ENCODE data around the gene FAM20A. TPM values are rescaled to one million over a fixed set of nuclear protein-coding genes. Genes with fewer than 3 reads are reported as not detected.

Gene FAM20A
- polyA plus RNA-seq, 3 donors, result 0.91 to 1.6 TPM; not detected in 1

DNA sequence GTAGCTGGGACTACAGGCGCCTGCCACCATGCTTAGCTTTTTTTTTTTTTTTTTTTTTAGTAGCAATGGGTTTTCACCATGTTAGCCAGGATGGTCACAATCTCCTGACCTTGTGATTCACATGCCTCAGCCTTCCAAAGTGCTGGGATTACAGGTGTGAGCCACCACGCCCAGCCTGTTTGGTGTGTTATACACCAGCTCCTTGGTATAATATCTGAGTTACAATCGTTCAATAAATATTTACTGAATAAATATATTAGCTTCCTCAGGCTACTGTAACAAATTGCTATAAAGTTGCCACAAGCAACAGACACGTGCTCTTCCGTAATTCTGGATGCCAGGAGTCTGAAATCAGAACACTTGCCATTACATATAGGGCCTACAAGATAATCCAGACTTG is 13.6 kb upstream of the FAM20A start:
- TF ChIP-seq, protein P1, sequence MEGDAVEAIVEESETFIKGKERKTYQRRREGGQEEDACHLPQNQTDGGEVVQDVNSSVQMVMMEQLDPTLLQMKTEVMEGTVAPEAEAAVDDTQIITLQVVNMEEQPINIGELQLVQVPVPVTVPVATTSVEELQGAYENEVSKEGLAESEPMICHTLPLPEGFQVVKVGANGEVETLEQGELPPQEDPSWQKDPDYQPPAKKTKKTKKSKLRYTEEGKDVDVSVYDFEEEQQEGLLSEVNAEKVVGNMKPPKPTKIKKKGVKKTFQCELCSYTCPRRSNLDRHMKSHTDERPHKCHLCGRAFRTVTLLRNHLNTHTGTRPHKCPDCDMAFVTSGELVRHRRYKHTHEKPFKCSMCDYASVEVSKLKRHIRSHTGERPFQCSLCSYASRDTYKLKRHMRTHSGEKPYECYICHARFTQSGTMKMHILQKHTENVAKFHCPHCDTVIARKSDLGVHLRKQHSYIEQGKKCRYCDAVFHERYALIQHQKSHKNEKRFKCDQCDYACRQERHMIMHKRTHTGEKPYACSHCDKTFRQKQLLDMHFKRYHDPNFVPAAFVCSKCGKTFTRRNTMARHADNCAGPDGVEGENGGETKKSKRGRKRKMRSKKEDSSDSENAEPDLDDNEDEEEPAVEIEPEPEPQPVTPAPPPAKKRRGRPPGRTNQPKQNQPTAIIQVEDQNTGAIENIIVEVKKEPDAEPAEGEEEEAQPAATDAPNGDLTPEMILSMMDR (IDR thresholded peaks at IDR 0.05), result no peak
- Histone ChIP-seq H3K4me2 (replicated peaks; ENCODE audit: extremely low read depth, low read length, poor library complexity, severe bottlenecking) (no peak overlapping the region), H3K4me3 (replicated peaks in 1 of 3; ENCODE audit: low read depth in 2 of 3, low read length in 3 of 3) (no peak overlapping the region), H3K36me3 (replicated peaks in 1 of 2; ENCODE audit: control insufficient read depth in 1 of 2, insufficient read depth in 2 of 2, low read length in 2 of 2) (no peaks in the 10 kb centered on the region), H3K79me2 (ENCODE audit: insufficient read depth, low read length) (no peaks in the 10 kb centered on the region), H4K20me1 (ENCODE audit: insufficient read depth, low read length) (no peaks in the 10 kb centered on the region), H3K4me1 (ENCODE audit: control insufficient read depth in 1 of 2, insufficient read depth in 2 of 2, low read length in 2 of 2) (no peaks in the 10 kb centered on the region), H3K9ac (ENCODE audit: insufficient read depth, low read length, poor library complexity, severe bottlenecking) (no peak overlapping the region), H3K27ac (ENCODE audit: low read depth in 1 of 2, low read length in 2 of 2) (no peak overlapping the region), H3K9me3 (replicated peaks in 1 of 2; ENCODE audit: control insufficient read depth in 1 of 2, insufficient read depth in 1 of 2, low read length in 2 of 2) (peaks cover 3 to 10% of the 10 kb centered on the region in 2 donors), H2AFZ (ENCODE audit: insufficient read depth, low read depth, low read length, poor library complexity, severe bottlenecking) (no peak overlapping the region), H3K27me3 (ENCODE audit: control insufficient read depth in 2 of 2, insufficient read depth in 2 of 2, low read length in 2 of 2) (peaks cover 0 to 2% of the 10 kb centered on the region in 2 donors)
- intact Hi-C loops (cut with micrococcal nuclease), result loop anchor here (5.0 to 10.0 kb wide), 3 partner anchors 42 to 72 kb away; no protein-coding TSS in a partner anchor
- Mint-ChIP-seq H3K4me3 (no peak overlapping the region), H3K36me3 (peaks cover 0 to 4% of the 10 kb centered on the region in 2 donors), H3K9me3 (peaks cover 3 to 14% (median 11%) of the 10 kb centered on the region in 7 donors), H3K27me3 (ENCODE audit: low read depth in 3 of 3) (peaks cover 0 to 9% (median 5%) of the 10 kb centered on the region in 3 donors), H3K27ac (no peak overlapping the region), H3K4me1 (peaks cover 9% of the 10 kb centered on the region)
- WGBS (ENCODE audit: insufficient coverage), result no CpG with 5 or more reads among the region's 5 CpGs
- no peak for DNase-seq

- DNase-seq, result peak; percentile 38 to 74 (median 58)
- WGBS (ENCODE audit: insufficient coverage), result 56% methylated on average over 2 of the region's 5 CpGs
- peaks cover 0 to 4% of the 10 kb centered on the region in 2 donors for H3K36me3 Mint-ChIP-seq
- peaks cover 3 to 19% (median 18%) of the 10 kb centered on the region in 7 donors for H3K9me3 Mint-ChIP-seq
- peaks cover 3 to 19% of the 10 kb centered on the region in 2 donors for H3K9me3 ChIP-seq (replicated peaks in 1 of 2; ENCODE audit: control insufficient read depth in 1 of 2, insufficient read depth in 1 of 2, low read length in 2 of 2)
- no peak overlapping the region for H2AFZ ChIP-seq (ENCODE audit: insufficient read depth, low read depth, low read length, poor library complexity, severe bottlenecking)
- H3K27me3 Mint-ChIP-seq (ENCODE audit: low read depth in 3 of 3), result peaks cover 0 to 7% (median 5%) of the 10 kb centered on the region in 3 donors
- intact Hi-C loops (cut with micrococcal nuclease), result loop anchor here (5.0 to 10.0 kb wide), 3 partner anchors 42 to 72 kb away; no protein-coding TSS in a partner anchor
- H3K4me2 ChIP-seq (replicated peaks; ENCODE audit: extremely low read depth, low read length, poor library complexity, severe bottlenecking), result no peak overlapping the region
- TF ChIP-seq, protein P1 (IDR thresholded peaks at IDR 0.05), result peak; percentile 90
- H3K4me1 Mint-ChIP-seq, result peaks cover 9% of the 10 kb centered on the region
- H4K20me1 ChIP-seq (ENCODE audit: insufficient read depth, low read length), result no peaks in the 10 kb centered on the region
- no peak overlapping the region for H3K9ac ChIP-seq (ENCODE audit: insufficient read depth, low read length, poor library complexity, severe bottlenecking)
- H3K79me2 ChIP-seq (ENCODE audit: insufficient read depth, low read length), result no peaks in the 10 kb centered on the region
- no peak overlapping the region for H3K4me3 ChIP-seq (replicated peaks in 1 of 3; ENCODE audit: low read depth in 2 of 3, low read length in 3 of 3)
- peaks cover 0 to 2% of the 10 kb centered on the region in 2 donors for H3K27me3 ChIP-seq (ENCODE audit: control insufficient read depth in 2 of 2, insufficient read depth in 2 of 2, low read length in 2 of 2)
- no peaks in the 10 kb centered on the region for H3K4me1 ChIP-seq (ENCODE audit: control insufficient read depth in 1 of 2, insufficient read depth in 2 of 2, low read length in 2 of 2)
- no peak overlapping the region for H3K4me3 Mint-ChIP-seq
- H3K36me3 ChIP-seq (replicated peaks in 1 of 2; ENCODE audit: control insufficient read depth in 1 of 2, insufficient read depth in 2 of 2, low read length in 2 of 2), result no peaks in the 10 kb centered on the region
- no peak overlapping the region for H3K27ac ChIP-seq (ENCODE audit: low read depth in 1 of 2, low read length in 2 of 2)
- peak overlapping the region in 1 of 7 donors; percentile 4 for H3K27ac Mint-ChIP-seq
These were observed 12.7 kb upstream of the FAM20A start for GRCh38 chr17:68613739-68614298.

All from CD14-positive monocyte (primary cell).